NCI-H1436 treated with DMSO at 0.1 percent for 48 hours (cell line): ENCODE results near the gene TIMP3.

Source experiments
- DNase-seq: peaks from one replicate; lab custom pipeline; 2025; lab: John Stamatoyannopoulos, UW

Gene TIMP3

GRCh38 chr22:32882774-32883530, 81.4 kb downstream of the TIMP3 start:
- no peak for DNase-seq

- DNase-seq = no peak
These were observed 85.9 kb downstream of the TIMP3 start for GRCh38 chr22:32887324-32887980.

GRCh38 chr22:32888976-32889375, 87.5 kb downstream of the TIMP3 start:
- DNase-seq = no peak

GRCh38 chr22:32896891-32897290, 95.4 kb downstream of the TIMP3 start:
- DNase-seq = no peak

- DNase-seq = no peak
These were observed 95.9 kb downstream of the TIMP3 start for GRCh38 chr22:32897400-32897799.

GRCh38 chr22:32900886-32901635, 99.6 kb downstream of the TIMP3 start:
- DNase-seq = no peak

- no peak for DNase-seq
These were observed 100.4 kb downstream of the TIMP3 start for GRCh38 chr22:32901925-32902324.

GRCh38 chr22:32903507-32903906, 102.0 kb downstream of the TIMP3 start:
- no peak for DNase-seq

GRCh38 chr22:32904044-32904443, 102.5 kb downstream of the TIMP3 start:
- no peak for DNase-seq

GRCh38 chr22:32905400-32905799, 103.9 kb downstream of the TIMP3 start:
- DNase-seq = no peak

- no peak for DNase-seq
These were observed 108.3 kb downstream of the TIMP3 start for GRCh38 chr22:32909581-32910428.

GRCh38 chr22:32910429-32910772, 108.9 kb downstream of the TIMP3 start:
- no peak for DNase-seq

- DNase-seq = no peak
These were observed 110.0 kb downstream of the TIMP3 start for GRCh38 chr22:32911503-32911902.
